Stimulated activated CD4-positive, alpha-beta T cell treated with anti-CD3 and anti-CD28 coated beads, Interleukin-2, amount 100 ng/mL, for 24 hours (primary cell): ENCODE data around the gene PDE8A.

Source experiments
- DNase-seq, 2 donors: peaks; one replicate each; pipeline ENCODE4 v3.0.0-alpha.2; 2020

Gene PDE8A

DNA sequence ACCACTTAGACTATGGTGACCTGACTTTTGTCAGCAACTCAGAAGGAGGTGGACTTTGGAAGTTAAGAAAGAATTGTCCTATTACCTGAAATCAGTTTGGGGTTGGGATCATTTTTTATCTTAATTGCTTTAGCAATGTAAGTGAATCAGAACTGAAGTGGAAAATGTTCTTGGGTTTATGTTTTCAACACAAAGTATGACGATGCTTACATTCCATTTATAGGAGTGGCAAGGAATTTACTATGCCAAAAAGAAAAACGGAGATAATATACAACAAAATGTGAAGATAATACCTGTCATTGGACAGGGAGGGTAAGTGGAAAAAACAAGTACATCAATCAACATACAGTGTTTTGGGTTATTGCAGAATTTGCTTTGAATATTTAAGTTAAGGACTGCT lies 116.1 kb downstream of the PDE8A start:
- DNase-seq, result no peak

DNA sequence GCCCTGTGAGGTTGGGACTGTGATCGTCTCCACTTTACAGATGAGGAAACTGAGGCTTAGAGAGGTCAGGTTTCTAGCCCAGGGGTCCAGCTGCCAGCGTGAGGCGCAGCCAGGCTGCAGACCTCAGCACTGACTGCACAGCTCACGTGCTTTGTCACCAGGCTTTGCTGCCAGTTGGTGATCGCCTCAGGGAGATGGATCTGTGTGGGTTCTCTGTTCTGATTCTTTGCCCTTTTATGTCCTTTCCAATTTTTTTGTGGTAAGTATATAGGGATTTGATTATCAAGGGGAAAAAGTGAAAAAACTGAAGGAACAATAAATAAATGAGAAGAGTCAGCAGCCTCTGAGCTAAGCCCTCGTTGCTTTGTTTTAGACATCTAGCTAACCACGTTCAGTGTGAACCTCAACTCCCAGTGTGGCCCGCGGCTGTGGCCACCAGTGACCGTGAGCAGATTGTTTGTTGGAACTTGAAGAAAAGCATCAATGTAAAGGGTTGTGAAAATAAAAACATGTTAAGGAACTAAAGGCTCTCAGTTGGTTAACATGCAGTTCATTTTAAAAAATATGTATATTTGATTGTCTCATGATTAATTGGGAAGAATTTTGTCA lies 117.6 kb downstream of the PDE8A start:
- DNase-seq, result no peak

GRCh38 chr15:85100186-85100937 lies 118.7 kb downstream of the PDE8A start:
- DNase-seq, result peak in 1 of 2 donors; percentile 11

DNA sequence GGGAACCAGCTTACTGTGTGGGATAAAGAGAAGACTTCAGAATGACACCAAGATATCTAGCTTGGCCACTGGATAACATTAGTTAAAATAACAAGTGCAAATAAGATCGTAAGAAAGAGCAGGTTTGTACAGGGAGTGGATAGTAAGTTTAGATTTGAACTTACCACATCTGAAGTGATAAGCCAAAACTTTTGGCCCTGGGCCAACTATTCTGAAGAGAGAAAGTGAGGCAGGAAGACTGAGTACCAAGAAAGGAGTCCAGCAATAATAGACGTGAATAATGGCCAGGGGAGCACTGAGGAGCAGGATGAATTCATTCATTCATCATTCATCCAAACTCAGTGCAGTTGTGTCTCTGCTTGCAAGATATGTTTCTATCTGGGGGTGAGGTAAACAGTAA lies 122.9 kb downstream of the PDE8A start:
- DNase-seq, result no peak

GRCh38 chr15:85108136-85108535 lies 126.5 kb downstream of the PDE8A start:
- DNase-seq, result no peak

- no peak for DNase-seq
Observed at GRCh38 chr15:85109333-85109732, 127.7 kb downstream of the PDE8A start.

DNA sequence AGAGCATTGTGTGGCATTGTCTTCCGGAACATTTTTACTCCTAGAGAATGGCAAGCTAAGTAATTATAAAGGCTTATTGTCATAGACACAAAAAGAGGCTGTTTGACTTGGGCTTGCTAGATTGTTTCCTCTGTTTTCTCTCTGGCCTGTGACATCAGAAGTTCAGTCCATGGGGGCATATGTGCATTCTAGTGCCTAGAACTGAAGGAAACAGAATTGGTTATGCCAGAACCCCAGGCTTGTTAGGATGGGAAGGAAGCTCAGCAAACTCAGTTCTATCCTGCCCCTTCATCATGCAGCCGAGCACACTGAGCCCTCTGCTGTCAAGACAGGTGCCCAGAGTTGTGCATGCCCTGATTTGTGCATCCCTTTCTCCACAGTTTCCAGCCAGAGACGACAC lies 131.3 kb downstream of the PDE8A start:
- no peak for DNase-seq

- no peak for DNase-seq
Observed at GRCh38 chr15:85114886-85115285, 133.2 kb downstream of the PDE8A start.

GRCh38 chr15:85116066-85116465 lies 134.4 kb downstream of the PDE8A start:
- no peak for DNase-seq

DNA sequence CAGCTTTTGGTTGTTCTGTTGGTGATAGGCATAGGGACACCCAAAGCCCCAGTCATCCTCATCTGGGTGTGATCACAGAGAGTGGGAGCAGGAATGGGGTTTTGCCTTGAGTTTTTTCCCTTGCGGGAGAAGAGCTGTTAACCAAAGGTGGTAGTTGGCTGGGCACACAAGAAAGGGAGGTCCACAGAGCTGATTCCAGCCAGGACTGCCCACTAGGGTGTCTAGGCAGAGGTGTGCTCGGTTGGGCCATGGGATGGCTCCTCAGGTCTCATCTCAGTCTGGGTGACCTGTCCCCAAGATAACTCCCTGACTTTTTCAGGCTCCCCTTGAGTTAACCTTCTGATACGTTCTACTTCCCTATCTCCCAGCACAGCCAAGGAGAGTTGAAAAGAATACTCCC lies 134.8 kb downstream of the PDE8A start:
- no peak for DNase-seq

DNA sequence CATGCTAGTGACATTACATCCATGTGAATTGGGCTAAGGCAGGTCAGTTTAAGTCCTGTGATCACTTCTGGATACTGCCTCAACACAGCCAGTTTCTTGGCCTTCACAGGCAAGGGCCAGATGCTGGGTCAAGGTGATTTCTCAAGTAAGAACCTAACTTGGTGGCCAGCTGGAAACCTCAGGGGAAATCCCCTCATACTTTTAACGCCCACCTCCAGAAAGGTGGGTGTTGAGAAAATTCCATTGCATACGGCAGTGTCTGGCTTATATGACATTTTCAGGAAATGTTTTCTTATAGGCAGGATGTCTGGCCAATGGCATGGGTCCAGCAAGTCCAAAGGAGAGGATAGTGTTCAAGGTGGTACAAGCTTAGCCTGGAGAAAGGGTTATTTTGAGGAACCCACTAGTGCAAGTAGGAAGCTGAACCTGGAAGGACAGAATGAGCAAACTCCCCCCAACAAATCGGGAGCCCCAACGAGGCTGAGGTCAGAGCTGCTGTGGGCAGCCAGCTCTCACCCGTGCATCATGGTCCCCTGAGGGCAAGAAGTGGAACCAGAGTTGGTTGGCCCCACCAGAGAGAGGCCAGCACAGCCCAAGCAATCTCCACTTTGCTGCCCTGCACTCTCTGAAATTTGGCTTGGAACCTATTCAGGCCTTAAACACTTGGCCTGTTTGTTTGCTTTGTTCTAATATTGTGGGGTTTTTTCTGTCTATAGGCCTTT lies 135.4 kb downstream of the PDE8A start:
- no peak for DNase-seq

- no peak for DNase-seq
Observed at GRCh38 chr15:85118173-85118572, 136.5 kb downstream of the PDE8A start.

DNA sequence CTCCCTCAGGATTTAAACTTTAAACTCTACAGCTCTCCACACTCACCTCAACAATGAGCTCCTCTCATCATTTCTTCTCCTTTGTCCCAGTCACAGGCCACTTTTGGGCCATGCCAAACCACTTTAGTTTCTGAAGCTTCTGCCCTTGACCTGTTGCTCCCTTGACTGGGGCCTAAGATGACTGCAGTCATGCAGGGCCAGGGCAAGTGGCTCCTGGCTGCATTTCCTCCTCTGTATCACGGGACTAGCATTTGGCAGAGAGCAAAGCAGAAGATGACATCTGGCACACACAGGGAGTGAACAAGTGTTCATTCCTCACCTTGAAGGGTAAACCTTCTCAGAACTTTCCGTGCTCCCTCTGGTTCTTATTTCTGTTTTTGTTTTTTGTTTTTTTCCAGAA lies 136.9 kb downstream of the PDE8A start:
- no peak for DNase-seq

DNA sequence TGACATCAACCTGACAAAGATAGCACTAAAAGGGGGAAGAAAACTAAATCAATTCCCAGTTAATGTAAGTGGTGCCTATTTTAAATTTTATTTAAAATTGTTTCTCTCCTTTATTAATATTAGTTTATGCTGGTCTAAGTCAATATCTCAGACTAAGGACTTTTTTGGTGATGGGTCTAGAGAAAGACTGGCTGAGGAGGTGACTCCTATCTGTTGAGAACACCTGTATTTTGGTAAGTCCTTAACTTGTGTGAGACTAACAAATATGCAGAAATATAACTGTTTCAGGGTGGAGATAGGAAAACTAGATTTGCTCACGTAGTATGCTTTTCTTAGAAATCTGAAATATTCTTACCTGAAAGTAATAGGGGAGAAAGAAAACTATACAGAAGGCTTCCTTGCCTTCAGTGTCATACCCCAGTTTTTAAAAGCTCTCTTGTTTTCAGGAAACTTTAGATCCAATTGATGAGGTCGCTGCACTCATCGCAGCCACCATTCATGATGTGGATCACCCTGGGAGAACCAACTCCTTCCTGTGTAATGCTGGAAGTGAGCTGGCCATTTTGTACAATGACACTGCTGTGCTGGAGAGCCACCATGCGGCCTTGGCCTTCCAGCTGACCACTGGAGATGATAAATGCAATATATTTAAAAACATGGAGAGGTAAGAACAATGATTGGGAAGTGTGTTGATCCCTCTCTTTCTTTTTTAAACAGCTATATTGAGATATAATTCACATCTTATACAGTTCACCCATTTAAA lies 138.9 kb downstream of the PDE8A start:
- DNase-seq, result no peak

- DNase-seq, result no peak
Observed at GRCh38 chr15:85124173-85124572, 142.5 kb downstream of the PDE8A start.

DNA sequence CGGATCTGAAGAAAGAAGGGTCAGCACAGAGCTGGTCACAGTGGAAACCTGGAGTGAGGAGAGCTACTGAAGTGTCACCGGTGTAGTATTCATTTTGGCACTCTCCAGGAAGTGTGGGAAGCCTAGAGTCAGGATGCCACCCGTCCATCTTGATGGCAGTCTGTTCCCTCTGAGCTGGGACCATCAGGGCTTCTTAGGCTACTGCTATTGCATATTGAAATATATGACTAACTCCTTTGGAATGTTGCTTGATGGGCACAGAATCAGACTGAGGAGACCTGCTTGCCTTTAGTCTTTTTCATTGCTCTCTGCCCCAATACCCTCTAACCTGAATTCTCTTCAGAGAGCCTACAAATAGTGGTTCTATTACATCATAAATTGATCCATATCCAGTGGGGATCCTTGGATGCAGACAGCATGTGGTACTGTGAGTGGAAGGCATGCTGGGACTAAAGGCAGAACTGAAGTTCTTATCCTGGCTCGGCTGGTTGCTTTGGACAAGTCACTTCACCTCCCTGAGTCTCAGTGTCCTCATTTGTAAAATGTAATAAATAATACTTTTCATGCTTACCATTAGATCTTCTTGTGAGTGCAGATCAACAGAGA lies 143.5 kb downstream of the PDE8A start:
- DNase-seq, result no peak

DNA sequence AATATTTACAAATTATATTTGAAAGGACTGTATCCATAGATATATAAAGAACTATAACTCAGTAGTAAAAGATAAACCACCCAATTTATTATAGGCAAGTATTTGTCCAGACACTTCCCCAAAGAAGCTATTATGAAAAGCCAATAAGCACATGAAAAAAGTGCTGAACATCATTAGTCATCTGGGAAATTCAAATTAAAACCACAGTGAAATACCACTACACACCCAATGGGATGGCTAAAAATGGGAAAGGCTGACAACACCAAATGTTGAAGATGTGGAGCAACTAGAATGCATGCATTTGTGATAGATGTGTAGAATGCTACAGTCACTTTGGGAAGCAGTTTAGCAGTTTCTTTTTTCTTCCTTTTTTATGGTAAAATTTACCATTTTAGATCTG lies 147.0 kb downstream of the PDE8A start:
- DNase-seq, result no peak

DNA sequence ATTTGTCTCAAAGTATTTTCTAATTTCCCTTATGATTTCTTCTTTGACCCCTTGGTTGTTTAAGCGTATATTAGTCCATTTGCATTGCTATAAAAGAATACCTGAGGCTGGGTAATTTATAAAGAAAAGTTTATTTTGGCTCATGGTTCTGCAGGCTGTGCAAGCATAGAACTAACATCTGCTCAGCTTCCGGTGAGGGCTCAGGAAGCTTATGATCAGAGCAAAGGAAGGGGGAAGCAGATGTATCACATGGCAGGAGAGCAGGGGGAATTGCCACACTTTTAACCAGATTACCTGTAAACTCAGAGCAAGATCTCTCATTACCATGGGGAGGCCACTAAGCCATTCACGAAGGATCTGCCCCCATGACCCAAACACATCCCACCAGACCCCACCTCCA lies 148.2 kb downstream of the PDE8A start:
- no peak for DNase-seq

GRCh38 chr15:85131915-85132314 lies 150.3 kb downstream of the PDE8A start:
- DNase-seq, result no peak

DNA sequence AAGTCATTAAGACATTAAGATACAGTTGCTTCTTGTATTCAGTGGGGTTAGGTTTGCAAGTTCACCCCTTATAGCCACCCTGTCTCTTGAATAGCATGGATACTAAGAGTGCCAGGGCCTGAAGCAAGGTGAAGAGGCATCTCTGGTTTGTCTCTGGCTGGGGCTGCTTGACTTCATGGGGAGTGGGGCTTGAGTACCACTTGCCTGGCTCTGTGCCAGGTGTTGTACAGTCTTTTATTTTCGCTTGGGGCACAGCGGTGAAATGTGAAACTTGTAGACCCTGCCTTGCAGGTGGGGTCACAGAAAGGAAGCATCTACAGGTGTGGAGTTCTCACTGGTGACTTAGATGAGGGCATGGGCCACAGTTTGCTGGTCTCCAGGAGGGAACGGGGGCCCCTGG lies 152.1 kb downstream of the PDE8A start:
- DNase-seq, result no peak

DNA sequence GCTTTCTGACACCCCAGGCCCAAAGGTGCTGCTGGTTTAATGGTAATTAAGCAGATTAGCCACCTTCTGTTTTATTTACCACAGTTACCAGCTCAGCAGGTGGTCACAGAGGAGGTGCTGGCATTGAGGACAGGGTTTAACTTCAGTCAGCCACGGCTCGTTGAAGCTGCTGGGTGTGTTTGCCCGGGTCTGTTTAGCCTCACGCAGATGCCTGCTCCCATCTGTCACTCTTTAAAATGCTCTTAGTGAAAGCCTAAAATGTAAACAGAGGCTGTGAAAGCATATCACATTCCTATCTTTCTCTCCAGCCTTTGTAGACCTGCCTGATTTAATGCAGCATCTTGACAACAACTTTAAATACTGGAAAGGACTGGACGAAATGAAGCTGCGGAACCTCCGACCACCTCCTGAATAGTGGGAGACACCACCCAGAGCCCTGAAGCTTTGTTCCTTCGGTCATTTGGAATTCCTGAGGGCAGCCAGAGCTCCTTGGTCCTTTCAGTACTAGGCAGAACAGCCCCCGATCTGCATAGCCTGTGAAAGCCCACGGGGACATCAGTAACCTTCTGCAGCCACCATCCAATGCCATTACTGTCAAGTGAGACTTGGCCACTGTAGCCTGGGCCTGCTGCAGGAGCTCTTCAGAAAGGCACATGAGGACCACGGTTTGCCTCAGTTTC lies 156.0 kb downstream of the PDE8A start:
- DNase-seq, result no peak

- DNase-seq, result no peak
Observed at GRCh38 chr15:85139391-85139790, 157.7 kb downstream of the PDE8A start.
